Left colon (tissue), 2 donors: ENCODE measurements around the gene TLE3. TPM values are rescaled to one million over a fixed set of nuclear protein-coding genes. Genes with fewer than 3 reads are reported as not detected.

Experiments
- ATAC-seq: fragments of 200-7000 bp; cut with Tn5 transposase; one replicate; pipeline ENCODE4 v1.9.1; 2020; ENCODE audit warnings: mild to moderate bottlenecking, moderate library complexity
- DNase-seq, 2 donors: peaks; one replicate each; pipeline ENCODE4 v3.0.0-alpha.2; 2020
- intact Hi-C, 2 donors: fragments of 100-400 bp; cut with DNase I in 1 of 2; cut with micrococcal nuclease in 1 of 2; formaldehyde crosslinking; loops; one replicate each; pipeline versions ENCODE4 v1.11.2 to v1.14.0; 2022; cut with DNase I, micrococcal nuclease
- total RNA-seq, 2 donors: library from RNA; stranded (reverse); fragmentation: NEBNext Ultra II Directional; extraction: Animal tissue kit (Norgen Biotek cat#: 25700); gene quantifications; one replicate each; pipeline ENCODE4 v1.2.1, GENCODE V29; 2021
- donor health status: DM: no; HTN: no; CAD: no.
- donor health status: DM: yes; HTN: yes; CAD: no.

The TLE3 gene
- total RNA-seq, 2 donors from 2014 or later = 51.2 to 79.7 TPM

DNA sequence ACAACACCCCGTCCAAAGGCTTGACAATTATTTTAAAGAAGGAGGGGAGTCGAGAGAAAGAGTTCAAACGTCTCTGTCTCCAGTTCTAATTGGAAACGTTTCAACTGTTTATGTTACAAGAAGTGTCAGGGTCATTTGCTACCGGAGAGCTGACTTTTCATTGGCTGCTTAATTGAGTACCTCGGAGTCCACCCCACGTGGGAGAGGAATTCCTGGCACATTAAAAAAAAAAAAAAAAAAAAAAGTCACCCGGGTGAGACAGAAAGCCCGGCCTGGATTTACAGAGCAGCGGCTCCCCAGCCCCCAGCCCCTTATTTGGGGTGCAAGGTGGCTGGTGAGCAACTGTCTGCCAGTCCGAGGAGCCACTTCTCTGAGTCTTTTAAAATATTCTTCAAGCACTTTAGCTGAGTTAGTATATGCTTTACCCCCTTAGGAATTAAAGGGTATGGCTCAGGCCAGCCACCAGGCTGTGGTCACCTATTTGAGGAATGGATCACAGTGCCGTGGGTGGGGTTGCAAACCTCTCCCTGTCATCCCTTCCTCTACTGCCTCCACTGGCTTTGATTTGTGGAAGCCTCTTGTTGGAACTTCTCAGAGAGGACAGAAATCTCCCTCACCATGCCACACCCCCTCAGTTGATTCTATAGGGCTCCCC is 3.9 kb upstream of the TLE3 start:
- ATAC-seq (peak; percentile 10), DNase-seq (peak; percentile 63 to 78)
- intact Hi-C loops = no loop called here

DNA sequence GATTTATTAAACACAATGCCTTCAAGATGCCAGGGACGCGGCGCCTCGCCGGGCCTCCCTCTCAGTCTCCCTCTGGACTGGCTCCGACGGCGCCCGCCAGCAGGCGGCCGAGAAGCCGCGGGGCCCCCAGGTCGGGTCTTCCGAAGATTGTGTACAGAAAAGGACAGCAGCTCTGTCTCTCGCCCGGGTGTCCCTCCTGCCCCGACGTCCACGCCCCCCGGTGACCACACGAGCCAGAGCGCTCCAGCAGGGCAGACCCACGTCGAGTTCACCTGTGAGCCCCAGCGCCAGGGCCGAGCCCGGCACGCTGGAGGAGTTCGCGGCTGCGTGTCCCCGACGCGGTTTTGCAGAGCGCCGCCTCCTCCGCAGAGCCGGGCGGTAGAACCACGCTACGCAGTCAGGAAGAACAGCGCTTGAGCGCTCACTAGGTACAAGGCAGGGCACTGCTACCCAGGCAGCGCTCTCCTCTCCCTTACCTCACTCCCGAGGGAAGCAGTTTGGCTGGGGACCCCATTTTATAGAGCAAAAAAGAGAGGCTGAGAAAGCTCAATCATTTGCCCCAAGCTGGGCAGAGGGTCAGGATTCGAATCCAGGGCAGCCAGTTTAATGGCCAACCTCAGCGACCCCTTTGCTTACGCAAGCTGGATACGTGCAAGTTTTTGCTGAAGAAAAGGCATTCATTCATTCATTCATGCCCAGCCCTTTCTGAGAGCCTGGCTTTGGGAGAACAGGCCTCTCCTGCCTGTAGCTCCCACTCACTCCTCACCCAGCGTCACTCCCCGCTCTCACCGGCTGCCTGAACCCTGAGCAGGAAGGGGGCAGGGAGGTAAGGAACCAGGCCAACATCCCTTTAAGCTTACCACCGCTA is 3.0 kb upstream of the TLE3 start:
- DNase-seq (peak; percentile 68 to 72), ATAC-seq (peak; percentile 22)
- intact Hi-C loops = no loop called here

DNA sequence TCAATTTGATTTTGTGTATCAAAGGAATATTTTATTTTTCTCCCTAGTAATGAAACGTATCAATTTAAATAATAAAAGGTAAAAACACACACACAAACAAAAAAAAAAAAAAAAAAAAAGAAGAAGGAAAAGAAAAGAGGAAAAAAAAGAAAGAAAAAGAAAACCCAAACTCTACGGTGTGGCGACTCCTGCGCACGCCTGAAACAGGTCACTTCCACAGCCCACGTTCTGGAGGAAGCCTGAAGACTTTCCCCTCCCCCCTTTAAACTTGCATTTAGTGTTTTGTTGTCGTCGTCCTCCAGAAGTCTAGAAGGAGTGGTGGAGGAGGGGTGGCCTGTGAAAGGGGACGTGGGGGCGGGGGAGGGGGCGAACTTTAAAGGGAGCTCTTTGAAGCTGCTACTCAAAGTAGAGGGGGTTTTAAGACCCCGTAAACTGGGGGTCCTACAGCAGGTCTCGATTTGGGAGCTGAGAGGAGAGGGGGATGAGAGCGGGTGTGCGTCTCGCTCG is 2.3 kb upstream of the TLE3 start:
- DNase-seq (no peak), ATAC-seq (no peak)
- intact Hi-C loops = no loop called here

DNA sequence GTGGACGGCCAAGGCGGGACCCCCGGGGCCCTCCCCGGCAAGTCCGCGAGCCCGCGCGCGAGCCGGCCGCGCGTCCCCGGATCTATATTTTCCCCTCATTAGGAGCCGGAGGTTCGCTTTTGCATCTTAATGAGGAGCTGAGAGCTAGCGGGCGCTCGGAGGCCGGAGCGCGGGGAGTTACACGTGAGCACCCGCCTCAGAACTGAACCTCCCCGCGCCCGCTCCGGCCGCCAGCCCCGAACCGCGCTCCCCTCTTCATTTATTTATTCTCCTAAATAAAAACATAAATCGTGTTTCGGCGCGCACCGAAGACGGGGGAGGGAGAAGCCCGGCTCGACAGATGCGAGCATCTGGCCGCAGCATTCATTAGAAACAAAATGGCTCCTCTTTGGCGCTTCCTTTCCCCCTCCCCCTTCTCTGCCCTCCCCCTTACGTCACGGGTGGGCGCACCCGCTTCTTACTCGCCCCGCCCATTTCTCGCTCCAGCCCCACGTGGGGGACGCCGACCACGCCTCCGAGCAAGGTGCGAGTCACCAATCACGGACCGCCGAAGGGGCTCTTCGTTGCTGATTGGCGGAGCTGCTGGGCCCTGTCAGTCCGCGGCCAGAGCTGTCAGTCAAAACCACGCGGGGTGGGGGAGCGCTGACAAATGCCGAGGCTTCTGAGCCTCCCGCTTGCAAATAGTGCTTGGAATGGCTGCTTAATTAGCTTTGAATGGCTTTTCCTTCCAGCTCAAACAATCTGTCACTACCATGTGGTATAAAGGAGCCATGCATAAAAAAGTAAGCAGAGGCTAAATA is 1.6 kb upstream of the TLE3 start:
- DNase-seq (peak; percentile 100), ATAC-seq (peak; percentile 72)
- intact Hi-C loops = no loop called here

DNA sequence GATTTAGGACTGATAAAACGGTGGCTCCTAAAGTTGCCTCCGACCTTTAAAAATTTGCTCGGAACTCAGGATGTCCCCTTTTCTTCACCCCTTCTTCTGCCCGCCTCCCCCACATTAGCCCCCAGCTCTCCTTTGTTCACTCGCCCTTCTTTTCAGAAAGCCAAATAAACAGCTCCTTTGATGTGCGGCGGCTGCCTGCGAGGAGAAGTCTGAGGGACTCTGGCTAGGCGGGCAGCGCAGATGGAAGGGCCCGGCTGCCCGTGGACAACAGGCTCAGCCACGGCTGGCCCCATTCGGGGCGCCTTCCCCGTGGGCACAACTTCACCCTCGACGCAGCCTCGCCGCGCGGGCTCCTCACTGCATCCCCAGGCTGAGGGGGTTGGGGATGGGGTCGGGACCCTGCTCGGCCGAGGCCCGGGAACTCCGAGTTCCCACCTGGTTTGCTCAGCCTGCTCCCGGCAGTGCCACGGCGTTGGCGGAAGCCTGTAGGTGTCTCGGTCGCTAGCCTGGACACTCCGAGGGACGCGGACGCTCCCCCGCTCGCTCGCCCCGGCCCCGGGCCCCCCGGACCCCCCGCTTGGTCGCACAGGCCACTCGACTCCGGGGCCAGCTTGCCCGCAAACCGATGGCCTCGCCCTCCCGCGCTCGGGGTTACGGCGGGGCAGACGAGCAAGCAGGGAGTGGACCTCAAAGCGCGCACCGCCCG is 897 bp upstream of the TLE3 start:
- intact Hi-C loops = no loop called here
- DNase-seq = peak; percentile 53 to 72
- peak; percentile 8 for ATAC-seq

DNA sequence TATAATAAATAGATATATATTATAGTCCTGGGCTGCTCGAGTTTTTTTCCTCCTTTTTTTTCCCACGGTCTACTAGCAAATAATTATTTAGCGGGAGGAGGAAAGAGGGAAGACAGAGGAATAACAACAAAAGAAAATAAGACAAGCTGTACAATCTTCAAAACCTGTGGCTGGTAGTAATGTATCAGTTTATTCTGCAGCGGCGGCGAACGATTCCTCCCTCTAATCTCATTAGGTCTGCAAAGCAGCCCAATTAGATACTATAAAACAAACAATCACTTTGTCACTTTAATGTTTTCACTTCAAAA is 390 bp upstream of the TLE3 start:
- no peak for ATAC-seq
- intact Hi-C loops = no loop called here
- peak in 1 of 2 donors; percentile 47 for DNase-seq

DNA sequence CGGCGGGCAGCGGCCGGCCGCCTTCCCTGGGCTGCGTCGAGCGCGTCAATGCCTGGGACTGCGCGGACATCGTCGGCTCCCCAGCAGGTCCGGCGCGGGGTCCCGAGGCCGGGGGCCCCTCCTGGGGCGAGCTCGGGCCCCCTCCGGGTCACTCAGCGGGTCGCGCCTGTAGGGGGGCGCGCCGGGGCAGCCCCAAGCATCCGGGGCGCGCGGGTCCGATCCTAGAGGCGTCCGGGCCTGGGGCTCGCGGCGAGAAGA is 725 bp downstream of the TLE3 start:
- ATAC-seq = no peak
- DNase-seq = no peak
- intact Hi-C loops = no loop called here

DNA sequence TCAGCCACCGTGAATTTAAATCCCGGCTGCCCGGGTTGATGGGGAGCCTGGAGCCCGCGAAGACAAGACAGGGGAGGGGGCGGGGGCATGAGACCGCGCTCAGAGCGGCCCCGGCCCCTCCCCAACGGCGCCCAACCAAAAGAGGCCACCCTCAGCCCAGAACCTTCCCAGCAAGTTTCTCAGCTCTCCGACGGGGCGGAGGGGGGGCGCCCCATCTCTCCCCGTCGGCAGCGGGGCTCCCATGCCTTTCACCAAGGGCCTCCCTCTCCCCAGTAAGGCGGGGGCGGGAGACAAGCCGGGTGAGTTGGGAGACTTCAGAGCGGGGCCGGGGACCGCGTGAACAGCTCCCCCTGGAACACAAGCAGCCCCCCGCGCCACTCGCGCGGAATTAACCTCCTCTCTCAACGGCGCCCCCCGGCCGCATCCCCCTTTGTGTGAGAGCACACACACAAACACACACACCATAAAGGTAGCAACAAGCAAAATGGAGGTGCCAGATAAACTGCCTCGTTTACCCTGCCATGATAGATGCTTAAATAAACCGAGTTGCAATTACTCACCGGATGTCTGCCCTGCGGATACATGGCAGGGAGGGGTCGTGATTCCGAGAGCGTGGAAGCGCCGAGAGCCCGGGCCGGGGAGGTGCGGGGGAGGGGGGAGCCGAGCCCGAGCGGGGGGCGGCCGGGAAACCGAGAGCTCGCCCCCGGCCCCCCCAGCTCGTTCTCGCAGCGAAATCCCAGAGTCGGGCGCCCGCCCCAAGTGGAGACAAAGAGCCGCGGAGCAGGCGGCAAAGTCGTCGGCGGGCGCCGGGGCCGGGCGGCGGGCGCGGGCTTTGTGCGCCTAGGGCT is 1.3 kb downstream of the TLE3 start:
- intact Hi-C loops = no loop called here
- peak; percentile 53 to 59 for DNase-seq
- no peak for ATAC-seq

DNA sequence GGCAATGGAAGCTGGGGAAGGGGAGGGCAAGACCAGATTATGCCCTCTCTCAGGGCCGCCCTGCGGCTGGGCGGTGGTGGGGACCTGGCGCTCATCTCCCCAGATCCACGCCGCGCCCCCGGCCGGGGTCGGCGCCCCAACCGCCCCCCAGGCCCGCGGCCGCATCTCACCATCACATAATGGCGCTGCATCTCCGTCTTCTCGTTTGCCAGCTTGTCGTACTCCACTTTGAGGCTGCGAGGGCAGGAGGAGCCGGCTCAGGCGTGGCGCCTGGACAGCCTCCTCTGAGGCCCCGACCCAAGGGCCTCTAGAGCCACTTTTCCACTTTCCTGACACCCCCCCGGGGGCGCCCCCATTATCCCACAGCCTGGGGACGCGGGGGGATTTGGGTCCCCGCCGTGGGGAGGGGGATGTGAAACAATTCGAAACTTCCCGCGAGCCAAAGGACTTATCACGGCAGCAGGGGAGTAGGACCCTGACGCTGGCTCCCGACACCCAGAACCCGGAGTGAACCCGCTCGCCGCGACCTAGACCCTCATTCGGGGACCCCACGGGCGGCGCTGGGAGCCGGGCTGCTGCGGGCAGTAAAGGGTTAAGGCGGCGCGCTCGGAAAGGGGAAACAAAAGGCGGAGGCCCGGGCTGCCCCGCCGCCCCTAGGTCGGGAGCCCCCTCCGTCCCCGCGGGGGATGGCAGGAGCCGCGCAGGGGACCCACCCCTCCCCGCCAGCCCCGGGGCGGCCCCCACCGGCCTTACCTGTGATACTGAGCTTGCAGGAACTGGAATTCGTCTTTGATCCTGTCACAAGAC is 2.1 kb downstream of the TLE3 start:
- DNase-seq (peak; percentile 50 to 75), ATAC-seq (no peak)
- intact Hi-C loops = no loop called here

DNA sequence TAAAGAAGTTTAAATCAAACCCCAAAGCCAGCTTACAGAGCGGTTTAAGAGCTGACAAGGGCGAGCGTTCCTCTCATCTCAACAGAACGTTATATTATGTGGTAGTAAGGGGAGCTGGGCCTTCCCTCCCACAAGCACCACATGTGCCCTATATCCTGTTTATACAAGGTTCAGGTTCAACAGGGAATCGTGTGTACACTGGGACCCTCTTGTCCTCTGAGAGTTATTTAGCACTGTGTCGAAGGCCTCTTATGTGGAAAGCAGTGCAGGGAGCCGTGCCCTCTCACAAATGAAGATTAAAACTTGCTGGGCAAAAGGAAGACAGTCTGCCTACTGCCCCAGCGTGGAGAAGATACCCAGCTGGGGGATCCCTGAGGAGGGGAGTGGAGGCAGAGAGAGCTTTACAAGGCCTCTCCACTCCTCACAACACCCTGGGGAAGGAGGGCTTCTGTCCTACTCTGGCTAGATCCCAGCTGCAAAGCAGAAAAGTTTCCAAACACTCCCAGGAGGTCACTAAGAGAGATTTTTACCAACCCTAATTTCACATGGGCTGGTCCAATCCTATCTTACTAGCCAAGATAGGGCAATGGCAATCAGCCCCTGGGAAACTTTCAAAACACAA is 2.9 kb downstream of the TLE3 start:
- intact Hi-C loops = no loop called here
- DNase-seq (no peak), ATAC-seq (no peak)

DNA sequence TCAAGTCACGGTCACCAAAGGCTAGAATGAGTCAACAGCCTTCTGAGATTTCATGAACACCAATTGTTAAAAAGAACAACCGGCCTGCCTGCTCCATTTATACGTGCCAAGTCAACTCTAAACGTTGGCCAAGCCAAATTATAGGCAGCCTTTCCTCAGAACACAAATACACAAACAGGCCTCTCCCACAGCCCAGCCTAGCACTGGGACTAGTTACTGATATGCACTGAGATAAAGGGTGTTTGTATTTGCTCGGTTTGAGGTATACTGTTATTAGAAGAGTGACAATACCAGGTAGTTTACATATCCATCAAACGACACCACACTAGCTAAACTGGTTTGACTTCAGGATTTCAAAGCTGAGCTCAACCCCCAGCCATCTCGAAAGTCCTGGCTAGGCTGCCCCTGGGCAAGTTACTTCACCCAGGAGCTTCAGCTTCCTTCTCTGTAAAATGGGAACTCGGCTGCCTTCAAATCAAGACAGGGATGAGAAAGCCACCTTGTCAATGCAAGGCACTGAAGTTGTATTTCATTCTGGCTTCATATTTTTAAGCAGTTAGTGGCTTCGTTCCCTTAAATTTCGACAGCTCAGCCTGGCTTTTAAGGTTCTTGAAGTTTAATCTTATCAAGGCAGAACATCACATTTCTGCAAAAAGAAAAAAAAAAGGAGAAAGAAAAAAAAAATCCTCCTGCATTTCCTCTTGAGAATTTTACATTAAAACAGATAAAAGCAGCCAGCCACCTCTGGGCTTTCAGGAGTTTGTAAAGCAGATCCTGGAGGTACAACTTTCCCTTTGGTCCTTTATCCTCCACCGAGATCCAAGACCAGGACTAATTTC is 4.0 kb downstream of the TLE3 start:
- ATAC-seq (peak; percentile 36), DNase-seq (peak; percentile 52 to 67)
- intact Hi-C loops = no loop called here

DNA sequence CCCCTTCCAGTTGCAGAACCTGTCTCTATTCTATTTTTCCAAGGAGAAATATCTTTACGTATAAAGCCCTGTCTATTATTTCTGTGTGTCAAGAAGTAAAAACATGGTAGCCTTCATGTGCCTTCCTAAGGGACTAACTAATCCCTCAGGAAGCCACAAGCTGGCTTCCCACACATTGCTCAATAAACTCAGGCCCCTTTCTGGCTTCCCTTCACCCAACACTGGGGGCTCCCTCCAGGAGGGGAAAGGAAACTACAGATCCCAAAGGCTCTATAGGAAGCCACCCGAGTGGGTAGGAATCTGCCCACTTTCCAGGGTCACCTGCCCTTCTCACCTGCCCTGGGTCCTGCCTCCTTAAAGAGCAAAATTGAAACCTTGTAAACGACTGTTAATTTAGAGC is 4.6 kb downstream of the TLE3 start:
- DNase-seq (no peak), ATAC-seq (no peak)
- intact Hi-C loops = no loop called here

DNA sequence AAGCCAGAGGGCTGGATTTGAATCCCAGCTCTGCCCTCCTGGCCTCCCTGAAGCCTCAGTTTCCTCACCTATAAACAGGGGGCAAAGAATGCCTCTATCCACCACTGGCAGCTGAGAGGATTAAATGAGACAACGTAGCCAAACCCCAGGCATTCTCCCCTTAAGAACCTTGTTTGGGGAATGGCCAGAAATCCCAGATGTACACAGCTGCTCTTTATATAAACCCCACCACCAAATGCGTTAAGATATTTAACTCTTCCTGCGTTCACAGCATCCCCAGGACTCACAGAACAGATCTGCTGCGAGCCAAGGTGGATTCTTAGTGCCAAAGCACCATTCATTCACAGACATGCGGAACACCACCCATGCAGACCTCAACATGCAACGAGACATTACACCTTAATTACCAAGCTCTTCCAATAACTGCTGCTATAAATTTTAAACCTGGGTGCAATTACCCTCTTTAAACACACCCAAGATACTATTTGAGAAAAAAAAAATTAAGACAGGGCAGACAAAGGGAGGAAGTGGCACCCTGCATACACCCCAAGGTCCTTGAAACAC is 5.2 kb downstream of the TLE3 start:
- intact Hi-C loops = no loop called here
- ATAC-seq (no peak), DNase-seq (no peak)

DNA sequence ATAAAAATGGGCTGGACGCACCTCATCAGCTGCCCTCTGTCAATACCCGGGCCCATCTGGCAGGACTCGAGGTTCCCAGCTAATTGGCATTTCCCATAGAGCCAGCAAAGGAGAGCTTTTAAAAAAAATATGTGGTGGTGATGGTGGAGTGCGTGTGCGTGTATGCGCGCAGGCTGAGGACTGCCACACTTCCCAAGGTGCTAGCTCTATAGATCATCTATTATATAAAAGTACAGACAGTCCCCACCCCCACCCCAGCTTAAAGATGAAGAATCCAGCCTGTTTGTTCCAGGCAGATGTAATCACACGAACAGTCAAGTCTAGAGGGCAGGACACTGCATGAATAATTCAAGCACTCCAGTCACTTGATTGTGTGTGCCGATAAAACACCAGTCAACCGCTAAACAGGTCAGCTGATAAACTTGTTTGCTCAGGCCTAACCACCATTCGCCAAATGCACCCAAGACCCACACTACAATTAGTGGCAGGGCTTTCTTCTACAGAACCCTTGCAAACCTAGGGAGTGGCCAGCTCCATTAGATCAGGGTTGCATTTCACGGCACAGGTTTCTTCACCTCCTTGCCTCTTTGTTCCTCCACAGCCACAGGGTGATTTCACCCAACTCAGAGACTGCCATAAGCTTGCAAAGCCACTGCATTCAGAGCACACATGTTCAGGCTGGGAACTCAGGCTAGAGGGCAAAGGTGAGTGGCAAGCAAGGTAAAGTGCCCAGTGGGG is 5.8 kb downstream of the TLE3 start:
- no peak for DNase-seq
- ATAC-seq = peak; percentile 40
- intact Hi-C loops = no loop called here
